GM23338 (cell line): ENCODE data around the gene COL2A1. TPM values are rescaled to one million over a fixed set of nuclear protein-coding genes. Genes with fewer than 3 reads are reported as not detected.

Experiments
- ATAC-seq: fragments of 200-7000 bp; cut with Tn5 transposase; 3 replicates; pipeline ENCODE4 v1.9.1; 2020
- DNase-seq: peaks from one replicate; pipeline ENCODE4 v3.0.0-alpha.2; 2015; ENCODE audit warnings: low spot score
- H2AFZ ChIP-seq: fragments of 200-600 bp; sonication (generic); 2 replicates; pipeline ENCODE4 v1.8.0; 2016; ENCODE audit warnings: antibody characterized with exemption, mild to moderate bottlenecking, moderate library complexity
- H3F3A ChIP-seq: fragments of 200-600 bp; sonication (generic); replicated peaks from 2 replicates; pipeline ENCODE4 v1.8.0; 2017; ENCODE audit warnings: antibody characterized with exemption, mixed run types, low read depth
- H3K27ac ChIP-seq: fragments of 200-600 bp; sonication (generic); 2 replicates; pipeline ENCODE4 v1.6.1; 2016; ENCODE audit warnings: low read depth
- H3K27me3 ChIP-seq: fragments of 200-600 bp; sonication (generic); 2 replicates; pipeline ENCODE4 v1.8.0; 2016; ENCODE audit warnings: mild to moderate bottlenecking, mixed run types, moderate library complexity; ENCODE audit not compliant: insufficient read depth
- H3K36me3 ChIP-seq: fragments of 200-600 bp; sonication (generic); 2 replicates; pipeline ENCODE4 v1.8.0; 2016; ENCODE audit warnings: mild to moderate bottlenecking; ENCODE audit not compliant: insufficient read depth
- H3K4me1 ChIP-seq: fragments of 200-600 bp; sonication (generic); 2 replicates; pipeline ENCODE4 v1.8.0; 2016; ENCODE audit warnings: mild to moderate bottlenecking, moderate library complexity; ENCODE audit not compliant: insufficient read depth
- H3K4me2 ChIP-seq: fragments of 200-600 bp; sonication (generic); 2 replicates; pipeline ENCODE4 v1.7.1; 2017; ENCODE audit warnings: mixed run types
- H3K4me3 ChIP-seq: fragments of 200-600 bp; sonication (generic); 2 replicates; pipeline ENCODE4 v1.6.1; 2016; ENCODE audit warnings: mixed run types
- H3K79me2 ChIP-seq: fragments of 200-600 bp; sonication (generic); replicated peaks from 2 replicates; pipeline ENCODE4 v1.8.0; 2017; ENCODE audit warnings: mild to moderate bottlenecking; ENCODE audit not compliant: insufficient read depth
- H3K9me2 ChIP-seq: fragments of 200-600 bp; sonication (generic); 2 replicates; pipeline ENCODE4 v1.8.0; 2017; ENCODE audit not compliant: insufficient read depth
- H4K20me1 ChIP-seq: fragments of 200-600 bp; sonication (generic); replicated peaks from 2 replicates; pipeline ENCODE4 v1.8.0; 2017; ENCODE audit warnings: mild to moderate bottlenecking; ENCODE audit not compliant: insufficient read depth
- H3K27ac Mint-ChIP-seq: 2 replicates; pipeline ENCODE4 v1.8.0; 2020; ENCODE audit warnings: inconsistent platforms, mild to moderate bottlenecking, moderate library complexity, mixed read lengths
- H3K27me3 Mint-ChIP-seq: 3 replicates; pipeline ENCODE4 v1.8.0; 2022; ENCODE audit warnings: low read depth, mild to moderate bottlenecking, moderate library complexity, mixed read lengths, inconsistent platforms; ENCODE audit not compliant: insufficient read depth, poor library complexity
- H3K36me3 Mint-ChIP-seq: 3 replicates; pipeline ENCODE4 v1.8.0; 2021; ENCODE audit warnings: low read depth, mild to moderate bottlenecking, inconsistent platforms, moderate library complexity, mixed read lengths
- H3K4me1 Mint-ChIP-seq: 3 replicates; pipeline ENCODE4 v1.8.0; 2020; ENCODE audit warnings: mild to moderate bottlenecking, inconsistent platforms, mixed read lengths
- H3K4me3 Mint-ChIP-seq: 3 replicates; pipeline ENCODE4 v1.8.0; 2021; ENCODE audit warnings: moderate library complexity, mild to moderate bottlenecking, inconsistent platforms, mixed read lengths
- H3K9me3 Mint-ChIP-seq: 3 replicates; pipeline ENCODE4 v1.8.0; 2020; ENCODE audit warnings: moderate library complexity, mild to moderate bottlenecking, inconsistent platforms, mixed read lengths
- CREB1 ChIP-seq: fragments of 250-450 bp; sonication (Bioruptor Pico); IDR thresholded peaks from 2 replicates; pipeline ENCODE4 v1.5.0; 2020; ENCODE audit warnings: low read depth, mild to moderate bottlenecking, moderate library complexity
- EZH2 ChIP-seq: fragments of 200-600 bp; sonication (generic); IDR thresholded peaks from one replicate; pipeline ENCODE4 v1.8.0; 2017; ENCODE audit warnings: antibody characterized with exemption, mild to moderate bottlenecking, low read depth; ENCODE audit not compliant: unreplicated experiment
- EZH2phosphoT487 ChIP-seq: fragments of 200-600 bp; sonication (generic); IDR thresholded peaks from one replicate; pipeline ENCODE4 v1.8.1; 2018; ENCODE audit warnings: antibody characterized with exemption; ENCODE audit not compliant: unreplicated experiment
- JUNB ChIP-seq: IDR thresholded peaks from one replicate; pipeline ENCODE4 v1.6.1; 2016; ENCODE audit warnings: antibody characterized with exemption; ENCODE audit not compliant: unreplicated experiment
- NANOG ChIP-seq: IDR thresholded peaks from 2 replicates; pipeline ENCODE4 v1.6.1; 2016; ENCODE audit warnings: antibody characterized with exemption, borderline replicate concordance
- POLR2AphosphoS5 ChIP-seq: IDR thresholded peaks from 2 replicates; pipeline ENCODE4 v1.6.1; 2016; ENCODE audit warnings: antibody characterized with exemption, low read depth
- STAT1 ChIP-seq: IDR thresholded peaks from one replicate; pipeline ENCODE4 v1.6.1; 2016; ENCODE audit warnings: antibody characterized with exemption; ENCODE audit not compliant: unreplicated experiment
- ZNF331 ChIP-seq: fragments of 250-450 bp; sonication (Bioruptor Pico); IDR thresholded peaks from 2 replicates; pipeline ENCODE4 v1.5.0; 2020; ENCODE audit warnings: low read depth, mild to moderate bottlenecking, moderate library complexity
- polyA plus RNA-seq: library from polyadenylated mRNA; unstranded; fragments of >200 nt; fragmentation: Nextera tagmentation; extraction: Ambion mirVana; gene quantifications from 2 replicates; pipeline ENCODE4 v1.2.1, GENCODE V29; 2016
- total RNA-seq: library from RNA; depleted of rRNA; stranded (reverse); fragments of >200 nt; shearing (Covaris generic); gene quantifications from 2 replicates; pipeline ENCODE4 v1.2.3, GENCODE V29; 2014
- TF ChIP-seq, protein P1 (sequence below): IDR thresholded peaks from one replicate; pipeline ENCODE4 v1.6.1; 2018; ENCODE audit warnings: antibody characterized with exemption; ENCODE audit not compliant: unreplicated experiment
- TF ChIP-seq, protein P2 (sequence below), 2 experiments: fragments of 200-600 bp in 1 of 2; sonication (generic) in 1 of 2; conservative IDR thresholded peaks; 2 replicates each; pipeline versions ENCODE4 v1.5.1 to v1.6.1; 2016 to 2017; ENCODE audit warnings: antibody characterized with exemption in 2 of 2, low read depth in 2 of 2, mild to moderate bottlenecking in 2 of 2, moderate library complexity in 1 of 2
- TF ChIP-seq, protein P3 (sequence below): IDR thresholded peaks from 2 replicates; pipeline ENCODE4 v1.6.1; 2016; ENCODE audit warnings: antibody characterized with exemption

COL2A1 gene
- total and polyA plus RNA-seq, 2 experiments from 2014 or later: 7.0 to 24.6 TPM

DNA sequence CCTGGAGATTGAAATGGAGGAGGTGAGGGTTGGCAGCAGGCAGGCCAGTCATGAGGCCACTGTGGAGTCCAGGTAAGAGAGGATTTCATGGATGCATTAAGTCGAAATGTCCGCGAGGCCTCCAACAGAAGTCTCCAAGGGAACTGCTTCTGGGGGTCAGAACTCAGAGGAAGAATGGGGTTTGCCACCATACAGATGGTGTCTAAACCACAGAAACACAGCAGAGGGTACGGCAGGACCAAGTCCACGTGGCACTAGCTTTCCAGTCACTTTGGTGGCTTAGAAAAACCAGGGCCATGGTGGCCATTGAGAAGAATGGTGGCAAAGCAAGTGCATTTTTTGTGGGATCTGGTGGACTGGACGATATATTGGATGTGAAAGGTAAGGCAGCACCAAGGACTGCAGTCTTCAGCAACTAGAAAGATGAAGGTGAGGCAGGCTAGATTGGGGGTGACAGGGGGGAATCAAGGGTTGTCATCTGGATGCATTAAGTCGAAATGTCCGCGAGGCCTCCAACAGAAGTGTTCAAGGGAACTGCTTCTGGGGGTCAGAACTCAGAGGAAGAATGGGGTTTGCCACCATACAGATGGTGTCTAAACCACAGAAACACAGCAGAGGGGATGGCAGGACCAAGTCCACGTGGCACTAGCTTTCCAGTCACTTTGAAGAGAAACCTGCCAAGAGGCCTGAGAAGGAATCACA, 63.4 kb downstream of the COL2A1 start:
- Mint-ChIP-seq H3K9me3 (no peaks in the 10 kb centered on the region), H3K36me3 (no peaks in the 10 kb centered on the region; the same call in 2 of the 3 replicates), H3K4me3 (peak overlapping the region; percentile 44; the same call in 1 of the 3 replicates), H3K27me3 (peaks cover 24% of the 10 kb centered on the region), H3K4me1 (peaks cover 16% of the 10 kb centered on the region), H3K27ac (no peak overlapping the region)
- H3K36me3 ChIP-seq: no peaks in the 10 kb centered on the region
- DNase-seq: no peak
- H3F3A ChIP-seq: no peaks in the 10 kb centered on the region
- ATAC-seq: no peak
- 0 out of 2 replicates have a peak overlapping the region, but pooled peaks have one; percentile 78 for H3K4me2 ChIP-seq
- H3K27me3 ChIP-seq: peaks cover 20% of the 10 kb centered on the region
- H3K9me2 ChIP-seq: no peaks in the 10 kb centered on the region
- H3K27ac ChIP-seq: no peak overlapping the region
- no peak overlapping the region for H3K4me3 ChIP-seq
- H3K4me1 ChIP-seq: peaks cover 13% of the 10 kb centered on the region
- no peak overlapping the region for H2AFZ ChIP-seq
- H3K79me2 ChIP-seq: no peaks in the 10 kb centered on the region
- no peaks in the 10 kb centered on the region for H4K20me1 ChIP-seq
- TF ChIP-seq EZH2phosphoT487 (no peak), NANOG (no peak), CREB1 (no peak), ZNF331 (CRISPR knock-in tag) (no peak), POLR2AphosphoS5 (no peak), EZH2 (no peak), STAT1 (no peak), JUNB (no peak)
- TF ChIP-seq, protein P1, sequence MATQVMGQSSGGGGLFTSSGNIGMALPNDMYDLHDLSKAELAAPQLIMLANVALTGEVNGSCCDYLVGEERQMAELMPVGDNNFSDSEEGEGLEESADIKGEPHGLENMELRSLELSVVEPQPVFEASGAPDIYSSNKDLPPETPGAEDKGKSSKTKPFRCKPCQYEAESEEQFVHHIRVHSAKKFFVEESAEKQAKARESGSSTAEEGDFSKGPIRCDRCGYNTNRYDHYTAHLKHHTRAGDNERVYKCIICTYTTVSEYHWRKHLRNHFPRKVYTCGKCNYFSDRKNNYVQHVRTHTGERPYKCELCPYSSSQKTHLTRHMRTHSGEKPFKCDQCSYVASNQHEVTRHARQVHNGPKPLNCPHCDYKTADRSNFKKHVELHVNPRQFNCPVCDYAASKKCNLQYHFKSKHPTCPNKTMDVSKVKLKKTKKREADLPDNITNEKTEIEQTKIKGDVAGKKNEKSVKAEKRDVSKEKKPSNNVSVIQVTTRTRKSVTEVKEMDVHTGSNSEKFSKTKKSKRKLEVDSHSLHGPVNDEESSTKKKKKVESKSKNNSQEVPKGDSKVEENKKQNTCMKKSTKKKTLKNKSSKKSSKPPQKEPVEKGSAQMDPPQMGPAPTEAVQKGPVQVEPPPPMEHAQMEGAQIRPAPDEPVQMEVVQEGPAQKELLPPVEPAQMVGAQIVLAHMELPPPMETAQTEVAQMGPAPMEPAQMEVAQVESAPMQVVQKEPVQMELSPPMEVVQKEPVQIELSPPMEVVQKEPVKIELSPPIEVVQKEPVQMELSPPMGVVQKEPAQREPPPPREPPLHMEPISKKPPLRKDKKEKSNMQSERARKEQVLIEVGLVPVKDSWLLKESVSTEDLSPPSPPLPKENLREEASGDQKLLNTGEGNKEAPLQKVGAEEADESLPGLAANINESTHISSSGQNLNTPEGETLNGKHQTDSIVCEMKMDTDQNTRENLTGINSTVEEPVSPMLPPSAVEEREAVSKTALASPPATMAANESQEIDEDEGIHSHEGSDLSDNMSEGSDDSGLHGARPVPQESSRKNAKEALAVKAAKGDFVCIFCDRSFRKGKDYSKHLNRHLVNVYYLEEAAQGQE: no peak

DNA sequence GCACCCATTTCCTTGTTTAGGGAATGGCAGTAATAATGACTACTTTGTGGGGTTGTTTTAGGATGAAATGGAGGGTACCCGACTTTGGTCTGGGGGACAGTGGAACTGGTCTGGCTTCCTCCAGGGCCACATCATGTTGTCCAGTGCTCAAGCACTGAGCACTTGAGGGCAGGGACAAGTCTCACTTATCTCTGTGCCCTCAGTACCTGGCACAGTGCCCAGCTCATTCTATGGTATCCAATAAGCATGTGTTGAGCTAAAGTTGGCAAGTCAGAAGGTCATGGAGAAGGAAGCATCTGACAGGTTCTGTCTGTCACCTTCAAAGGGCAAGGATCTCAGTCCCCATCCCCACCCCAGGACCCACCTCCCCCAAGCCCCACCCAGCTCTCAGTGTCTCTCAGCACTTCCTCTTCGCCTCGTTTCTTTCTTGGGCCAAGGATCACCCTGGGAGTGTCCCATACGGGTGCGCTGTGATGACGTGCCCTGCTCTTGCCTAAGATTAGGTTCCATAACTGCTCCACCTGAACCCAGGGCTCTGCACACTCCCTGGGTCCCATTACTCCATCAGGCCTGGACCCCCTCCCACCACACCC, 65.2 kb downstream of the COL2A1 start:
- Mint-ChIP-seq H3K4me1 (peaks cover 16% of the 10 kb centered on the region), H3K36me3 (no peaks in the 10 kb centered on the region; the same call in 2 of the 3 replicates), H3K4me3 (no peak overlapping the region), H3K27me3 (peaks cover 26% of the 10 kb centered on the region), H3K9me3 (no peaks in the 10 kb centered on the region), H3K27ac (no peak overlapping the region)
- Histone ChIP-seq H4K20me1 (no peaks in the 10 kb centered on the region), H3K4me2 (no peak overlapping the region), H2AFZ (no peak overlapping the region), H3K9me2 (no peaks in the 10 kb centered on the region), H3K4me1 (peaks cover 13% of the 10 kb centered on the region), H3K4me3 (no peak overlapping the region), H3K79me2 (no peaks in the 10 kb centered on the region), H3K27ac (no peak overlapping the region), H3K36me3 (no peaks in the 10 kb centered on the region), H3K27me3 (peaks cover 20% of the 10 kb centered on the region), H3F3A (no peaks in the 10 kb centered on the region)
- DNase-seq (no peak), ATAC-seq (no peak)
- TF ChIP-seq EZH2phosphoT487: no peak
- TF ChIP-seq, protein P2, sequence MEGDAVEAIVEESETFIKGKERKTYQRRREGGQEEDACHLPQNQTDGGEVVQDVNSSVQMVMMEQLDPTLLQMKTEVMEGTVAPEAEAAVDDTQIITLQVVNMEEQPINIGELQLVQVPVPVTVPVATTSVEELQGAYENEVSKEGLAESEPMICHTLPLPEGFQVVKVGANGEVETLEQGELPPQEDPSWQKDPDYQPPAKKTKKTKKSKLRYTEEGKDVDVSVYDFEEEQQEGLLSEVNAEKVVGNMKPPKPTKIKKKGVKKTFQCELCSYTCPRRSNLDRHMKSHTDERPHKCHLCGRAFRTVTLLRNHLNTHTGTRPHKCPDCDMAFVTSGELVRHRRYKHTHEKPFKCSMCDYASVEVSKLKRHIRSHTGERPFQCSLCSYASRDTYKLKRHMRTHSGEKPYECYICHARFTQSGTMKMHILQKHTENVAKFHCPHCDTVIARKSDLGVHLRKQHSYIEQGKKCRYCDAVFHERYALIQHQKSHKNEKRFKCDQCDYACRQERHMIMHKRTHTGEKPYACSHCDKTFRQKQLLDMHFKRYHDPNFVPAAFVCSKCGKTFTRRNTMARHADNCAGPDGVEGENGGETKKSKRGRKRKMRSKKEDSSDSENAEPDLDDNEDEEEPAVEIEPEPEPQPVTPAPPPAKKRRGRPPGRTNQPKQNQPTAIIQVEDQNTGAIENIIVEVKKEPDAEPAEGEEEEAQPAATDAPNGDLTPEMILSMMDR (conservative IDR thresholded peaks at IDR 0.05; ENCODE audit: low read depth in 2 of 2): no peak
- TF ChIP-seq, protein P3, sequence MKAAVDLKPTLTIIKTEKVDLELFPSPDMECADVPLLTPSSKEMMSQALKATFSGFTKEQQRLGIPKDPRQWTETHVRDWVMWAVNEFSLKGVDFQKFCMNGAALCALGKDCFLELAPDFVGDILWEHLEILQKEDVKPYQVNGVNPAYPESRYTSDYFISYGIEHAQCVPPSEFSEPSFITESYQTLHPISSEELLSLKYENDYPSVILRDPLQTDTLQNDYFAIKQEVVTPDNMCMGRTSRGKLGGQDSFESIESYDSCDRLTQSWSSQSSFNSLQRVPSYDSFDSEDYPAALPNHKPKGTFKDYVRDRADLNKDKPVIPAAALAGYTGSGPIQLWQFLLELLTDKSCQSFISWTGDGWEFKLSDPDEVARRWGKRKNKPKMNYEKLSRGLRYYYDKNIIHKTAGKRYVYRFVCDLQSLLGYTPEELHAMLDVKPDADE: no peak
- TF ChIP-seq STAT1: no peak
